ENCODE measurements around the gene PPFIA4. TPM values are rescaled to one million over a fixed set of nuclear protein-coding genes. Genes with fewer than 3 reads are reported as not detected.

PPFIA4 gene
- total RNA-seq, 2 experiments from 2014 or later = 4.5 to 6.5 TPM

- Mint-ChIP-seq H3K27ac (no peak overlapping the region), H3K27me3 (ENCODE audit: low read depth) (no peaks in the 10 kb centered on the region), H3K36me3 (ENCODE audit: low read depth) (no peaks in the 10 kb centered on the region), H3K4me3 (no peak overlapping the region), H3K4me1 (ENCODE audit: low read depth) (no peaks in the 10 kb centered on the region), H3K9me3 (no peaks in the 10 kb centered on the region)
- CTCF ChIA-PET = no interaction called here
- intact Hi-C loops (cut with micrococcal nuclease) = no loop called here
- no peak for DNase-seq
These were observed 18.4 kb downstream of the PPFIA4 start for GRCh38 chr1:203044546-203045250.

GRCh38 chr1:203045336-203045735 lies 19.0 kb downstream of the PPFIA4 start:
- Mint-ChIP-seq H3K4me1 (ENCODE audit: low read depth) (no peaks in the 10 kb centered on the region), H3K36me3 (ENCODE audit: low read depth) (no peaks in the 10 kb centered on the region)
- CTCF ChIA-PET = no interaction called here

GRCh38 chr1:203045821-203046594 lies 19.7 kb downstream of the PPFIA4 start:
- no peaks in the 10 kb centered on the region for H3K36me3 Mint-ChIP-seq (ENCODE audit: low read depth)
- intact Hi-C loops (cut with micrococcal nuclease) = no loop called here
- CTCF ChIA-PET = interaction anchor here (0.9 to 1.6 kb wide), 3 partner anchors 123 to 296 kb away, joined by 3 to 5 read pairs (median 4); no protein-coding TSS in a partner anchor

More at GRCh38 chr1:203045336-203045735, 19.0 kb downstream of the PPFIA4 start:
- Mint-ChIP-seq H3K27ac (no peak overlapping the region), H3K27me3 (ENCODE audit: low read depth) (no peaks in the 10 kb centered on the region), H3K9me3 (no peaks in the 10 kb centered on the region), H3K4me3 (no peak overlapping the region)
- intact Hi-C loops (cut with micrococcal nuclease) = no loop called here
- DNase-seq = no peak

GRCh38 chr1:203046984-203047630 lies 20.8 kb downstream of the PPFIA4 start:
- DNase-seq = no peak
- Mint-ChIP-seq H3K4me1 (ENCODE audit: low read depth) (no peaks in the 10 kb centered on the region), H3K9me3 (no peaks in the 10 kb centered on the region), H3K4me3 (no peak overlapping the region), H3K36me3 (ENCODE audit: low read depth) (no peaks in the 10 kb centered on the region), H3K27me3 (ENCODE audit: low read depth) (peaks cover 2% of the 10 kb centered on the region), H3K27ac (no peak overlapping the region)
- CTCF ChIA-PET = interaction anchor here (1.0 to 1.6 kb wide), 2 partner anchors 122 to 168 kb away, joined by 3 to 5 read pairs; no protein-coding TSS in a partner anchor
- intact Hi-C loops (cut with micrococcal nuclease) = no loop called here

More at GRCh38 chr1:203045821-203046594, 19.7 kb downstream of the PPFIA4 start:
- Mint-ChIP-seq H3K27ac (no peak overlapping the region), H3K4me3 (no peak overlapping the region), H3K27me3 (ENCODE audit: low read depth) (no peaks in the 10 kb centered on the region), H3K9me3 (no peaks in the 10 kb centered on the region), H3K4me1 (ENCODE audit: low read depth) (no peaks in the 10 kb centered on the region)
- no peak for DNase-seq

GRCh38 chr1:203048086-203048485 lies 21.8 kb downstream of the PPFIA4 start:
- H3K36me3 Mint-ChIP-seq (ENCODE audit: low read depth) = no peaks in the 10 kb centered on the region
- H3K4me3 Mint-ChIP-seq = no peak overlapping the region
- H3K4me1 Mint-ChIP-seq (ENCODE audit: low read depth) = no peaks in the 10 kb centered on the region
- intact Hi-C loops (cut with micrococcal nuclease) = no loop called here
- no peak for DNase-seq
- no peak overlapping the region for H3K27ac Mint-ChIP-seq
- CTCF ChIA-PET = interaction anchor here (1.8 kb wide), 1 partner anchor 8 kb away, joined by 6 read pairs; no protein-coding TSS in a partner anchor
- H3K27me3 Mint-ChIP-seq (ENCODE audit: low read depth) = peaks cover 5% of the 10 kb centered on the region
- no peaks in the 10 kb centered on the region for H3K9me3 Mint-ChIP-seq

GRCh38 chr1:203048555-203049051 lies 22.3 kb downstream of the PPFIA4 start:
- Mint-ChIP-seq H3K4me3 (no peak overlapping the region), H3K4me1 (ENCODE audit: low read depth) (no peaks in the 10 kb centered on the region), H3K36me3 (ENCODE audit: low read depth) (no peaks in the 10 kb centered on the region), H3K27me3 (ENCODE audit: low read depth) (peaks cover 5% of the 10 kb centered on the region), H3K9me3 (no peaks in the 10 kb centered on the region), H3K27ac (no peak overlapping the region)
- DNase-seq = no peak
- CTCF ChIA-PET = interaction anchor here (1.8 kb wide), 1 partner anchor 9 kb away, joined by 6 read pairs; no protein-coding TSS in a partner anchor
- intact Hi-C loops (cut with micrococcal nuclease) = no loop called here

- no peak overlapping the region for H3K27ac Mint-ChIP-seq
- no peak overlapping the region for H3K4me3 Mint-ChIP-seq
- intact Hi-C loops (cut with micrococcal nuclease) = no loop called here
- CTCF ChIA-PET = interaction anchor here (1.8 kb wide), 1 partner anchor 9 kb away, joined by 6 read pairs; no protein-coding TSS in a partner anchor
- no peaks in the 10 kb centered on the region for H3K9me3 Mint-ChIP-seq
- DNase-seq = no peak
- H3K36me3 Mint-ChIP-seq (ENCODE audit: low read depth) = no peaks in the 10 kb centered on the region
- H3K27me3 Mint-ChIP-seq (ENCODE audit: low read depth) = peaks cover 5% of the 10 kb centered on the region
- H3K4me1 Mint-ChIP-seq (ENCODE audit: low read depth) = no peaks in the 10 kb centered on the region
These were observed 22.8 kb downstream of the PPFIA4 start for GRCh38 chr1:203049077-203049476.

GRCh38 chr1:203049576-203050180 lies 23.4 kb downstream of the PPFIA4 start:
- H3K9me3 Mint-ChIP-seq = no peaks in the 10 kb centered on the region
- intact Hi-C loops (cut with micrococcal nuclease) = no loop called here
- peaks cover 5% of the 10 kb centered on the region for H3K27me3 Mint-ChIP-seq (ENCODE audit: low read depth)

GRCh38 chr1:203050826-203051225 lies 24.5 kb downstream of the PPFIA4 start:
- Mint-ChIP-seq H3K4me1 (ENCODE audit: low read depth) (no peaks in the 10 kb centered on the region), H3K4me3 (no peak overlapping the region), H3K27me3 (ENCODE audit: low read depth) (peaks cover 5% of the 10 kb centered on the region), H3K36me3 (ENCODE audit: low read depth) (no peaks in the 10 kb centered on the region), H3K27ac (no peak overlapping the region), H3K9me3 (no peaks in the 10 kb centered on the region)
- CTCF ChIA-PET = interaction anchor here (4.9 kb wide), 1 partner anchor 11 kb away, joined by 24 read pairs; no protein-coding TSS in a partner anchor
- intact Hi-C loops (cut with micrococcal nuclease) = no loop called here
- no peak for DNase-seq

More at GRCh38 chr1:203049576-203050180, 23.4 kb downstream of the PPFIA4 start:
- H3K4me1 Mint-ChIP-seq (ENCODE audit: low read depth) = no peaks in the 10 kb centered on the region
- no peak overlapping the region for H3K4me3 Mint-ChIP-seq
- DNase-seq = no peak
- CTCF ChIA-PET = interaction anchor here (1.8 kb wide), 1 partner anchor 10 kb away, joined by 6 read pairs; no protein-coding TSS in a partner anchor
- no peaks in the 10 kb centered on the region for H3K36me3 Mint-ChIP-seq (ENCODE audit: low read depth)
- H3K27ac Mint-ChIP-seq = no peak overlapping the region

GRCh38 chr1:203051841-203052324 lies 25.6 kb downstream of the PPFIA4 start:
- Mint-ChIP-seq H3K27ac (no peak overlapping the region), H3K4me1 (ENCODE audit: low read depth) (no peaks in the 10 kb centered on the region), H3K9me3 (no peaks in the 10 kb centered on the region), H3K4me3 (no peak overlapping the region), H3K36me3 (ENCODE audit: low read depth) (no peaks in the 10 kb centered on the region), H3K27me3 (ENCODE audit: low read depth) (peaks cover 5% of the 10 kb centered on the region)
- no peak for DNase-seq
- CTCF ChIA-PET = interaction anchor here (4.9 kb wide), 1 partner anchor 12 kb away, joined by 24 read pairs; no protein-coding TSS in a partner anchor
- intact Hi-C loops (cut with micrococcal nuclease) = no loop called here

- Mint-ChIP-seq H3K27me3 (ENCODE audit: low read depth) (peaks cover 5% of the 10 kb centered on the region), H3K4me1 (ENCODE audit: low read depth) (no peaks in the 10 kb centered on the region), H3K9me3 (no peaks in the 10 kb centered on the region), H3K4me3 (no peak overlapping the region), H3K27ac (no peak overlapping the region), H3K36me3 (ENCODE audit: low read depth) (no peaks in the 10 kb centered on the region)
- no peak for DNase-seq
- intact Hi-C loops (cut with micrococcal nuclease) = no loop called here
- CTCF ChIA-PET = interaction anchor here (4.9 kb wide), 1 partner anchor 13 kb away, joined by 24 read pairs; no protein-coding TSS in a partner anchor
These were observed 26.3 kb downstream of the PPFIA4 start for GRCh38 chr1:203052601-203053000.

Measured in activated naive CD4-positive, alpha-beta T cell treated with anti-CD3 and anti-CD28 coated beads for 36 hours (primary cell).